Cortex of kidney (tissue), 1 donor: ENCODE data around the gene TSPOAP1.

Experiments used
- DNase-seq: peaks from one replicate; lab custom pipeline; 2025; lab: John Stamatoyannopoulos, UW

TSPOAP1 gene

GRCh38 chr17:58328195-58329034 lies at the start of gene TSPOAP1:
TSS of gene TSPOAP1 (minus strand) at chr17:58328795. CDS start at chr17:58327920, 875 bp downstream.
- DNase-seq, result no peak

GRCh38 chr17:58377661-58378060 lies 49.1 kb upstream of the TSPOAP1 start:
- no peak for DNase-seq

- no peak for DNase-seq
Observed at GRCh38 chr17:58377093-58377601, 48.6 kb upstream of the TSPOAP1 start.

- no peak for DNase-seq
Observed at GRCh38 chr17:58376472-58377000, 47.9 kb upstream of the TSPOAP1 start.

GRCh38 chr17:58375811-58376210 lies 47.2 kb upstream of the TSPOAP1 start:
- DNase-seq, result no peak

GRCh38 chr17:58375256-58375655 lies 46.7 kb upstream of the TSPOAP1 start:
- DNase-seq, result no peak

GRCh38 chr17:58373923-58374322 lies 45.3 kb upstream of the TSPOAP1 start:
- DNase-seq, result no peak

GRCh38 chr17:58373003-58373402 lies 44.4 kb upstream of the TSPOAP1 start:
- DNase-seq, result no peak

- DNase-seq, result no peak
Observed at GRCh38 chr17:58371300-58371950, 42.8 kb upstream of the TSPOAP1 start.

- DNase-seq, result no peak
Observed at GRCh38 chr17:58370716-58371115, 42.1 kb upstream of the TSPOAP1 start.

- DNase-seq, result no peak
Observed at GRCh38 chr17:58370309-58370708, 41.7 kb upstream of the TSPOAP1 start.

GRCh38 chr17:58369214-58370031 lies 40.8 kb upstream of the TSPOAP1 start:
- DNase-seq, result no peak

GRCh38 chr17:58368860-58369213 lies 40.2 kb upstream of the TSPOAP1 start:
- DNase-seq, result no peak

GRCh38 chr17:58367461-58367860 lies 38.9 kb upstream of the TSPOAP1 start:
- DNase-seq, result no peak

GRCh38 chr17:58365980-58366595 lies 37.5 kb upstream of the TSPOAP1 start:
- no peak for DNase-seq

- no peak for DNase-seq
Observed at GRCh38 chr17:58365185-58365979, 36.8 kb upstream of the TSPOAP1 start.

- DNase-seq, result no peak
Observed at GRCh38 chr17:58364270-58364942, 35.8 kb upstream of the TSPOAP1 start.

GRCh38 chr17:58363457-58364185 lies 35.0 kb upstream of the TSPOAP1 start:
- no peak for DNase-seq

- DNase-seq, result no peak
Observed at GRCh38 chr17:58362368-58363014, 33.9 kb upstream of the TSPOAP1 start.
